ENCODE data around the gene RNF166. TPM values are rescaled to one million over a fixed set of nuclear protein-coding genes. Genes with fewer than 3 reads are reported as not detected.

RNF166 gene
- total and polyA plus RNA-seq, 4 donors: 7.8 to 27.2 (median 23.5) TPM

DNA sequence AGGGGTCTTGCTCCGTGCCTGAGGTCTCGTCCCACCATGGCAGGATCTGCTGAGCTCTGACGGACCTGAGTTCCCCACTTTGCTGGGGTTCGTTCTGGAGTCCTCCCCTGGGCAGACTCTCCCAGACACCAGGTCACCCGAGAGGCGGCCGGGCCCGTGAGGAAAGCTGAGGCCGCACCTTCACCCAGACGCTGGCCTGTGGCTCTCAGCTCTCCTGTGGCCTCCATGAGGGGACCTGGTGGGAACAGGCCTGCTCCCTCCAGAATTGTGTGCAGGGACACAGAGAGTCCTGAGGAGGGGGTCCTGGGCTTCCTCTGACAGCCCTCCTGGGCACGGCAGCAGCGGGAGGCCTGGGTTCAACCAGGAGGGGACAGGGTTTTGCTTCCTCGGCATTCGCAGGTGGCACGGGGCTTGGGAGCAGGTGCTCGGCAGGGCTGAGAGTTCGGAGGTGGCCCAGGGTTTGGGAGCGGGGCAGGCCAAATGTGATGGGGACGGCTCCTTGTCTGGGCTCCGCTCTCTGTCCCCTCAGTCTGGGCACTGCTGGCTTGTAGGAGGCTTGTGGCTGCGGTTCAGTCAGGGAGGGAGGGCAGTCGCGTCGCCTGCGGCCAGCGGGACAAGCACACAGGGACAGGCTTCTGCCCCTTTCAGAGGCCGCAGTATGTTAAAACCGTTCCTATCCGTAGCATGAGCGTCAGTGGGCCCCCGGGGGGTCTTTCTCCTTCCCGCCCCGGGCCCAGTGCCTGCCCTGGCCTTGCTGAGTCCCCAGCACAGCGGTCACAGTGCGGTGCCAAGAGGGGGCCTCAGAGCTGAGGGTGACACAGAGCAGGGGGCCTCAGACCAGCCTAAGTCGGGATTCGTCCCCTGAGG is 11.8 kb downstream of the RNF166 start:
- no peak for DNase-seq (ENCODE audit: low read depth in 4 of 6, low spot score in 6 of 6)
- WGBS (ENCODE audit: insufficient coverage): 81% methylated on average over 36 of the region's 37 CpGs
- H3K27me3 ChIP-seq (ENCODE audit: control insufficient read depth, insufficient read depth, low read length): no peaks in the 10 kb centered on the region

DNA sequence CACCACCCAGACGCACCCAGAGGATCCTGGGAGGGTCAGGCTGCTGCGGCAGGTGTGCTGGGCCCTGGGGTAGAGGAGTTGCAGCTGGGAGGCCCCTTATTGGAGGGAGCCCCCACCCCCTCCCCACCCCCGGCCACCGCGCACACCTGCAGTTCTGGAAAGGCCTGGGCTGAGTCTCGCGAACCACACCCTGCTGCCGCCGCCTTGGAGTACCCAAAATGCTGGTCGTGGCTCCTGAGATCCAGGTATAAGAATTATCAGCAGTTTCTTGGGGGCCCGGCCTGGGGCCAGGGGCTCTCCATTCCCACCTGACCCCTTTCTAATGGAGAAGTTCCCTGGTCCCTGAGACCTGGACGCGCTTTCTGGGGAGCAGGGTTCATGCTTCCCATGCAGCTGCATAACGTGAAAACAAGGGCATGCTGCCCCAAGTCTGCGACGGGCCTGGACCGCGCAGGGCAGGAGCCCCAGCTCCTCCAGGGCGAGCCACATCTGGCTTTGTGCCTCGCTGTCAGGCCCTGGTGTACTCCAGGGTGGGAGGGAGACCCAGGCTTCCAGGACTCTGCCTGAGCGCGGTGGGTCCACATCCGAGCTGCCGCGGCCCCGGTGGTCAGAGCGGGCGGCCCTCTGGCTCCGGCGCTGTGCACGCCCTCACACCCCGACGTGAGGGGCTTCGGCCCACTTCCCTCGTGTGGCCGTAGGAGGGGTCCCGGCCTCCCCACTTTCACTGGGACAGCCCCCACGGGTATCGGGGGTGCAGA is 12.6 kb downstream of the RNF166 start:
- H3K27me3 ChIP-seq (ENCODE audit: control insufficient read depth, insufficient read depth, low read length): peaks cover 4% of the 10 kb centered on the region
- 87% methylated on average over 33 of the region's 39 CpGs for WGBS (ENCODE audit: insufficient coverage)
- peaks cover 45% of the 10 kb centered on the region for H3K36me3 ChIP-seq (ENCODE audit: control insufficient read depth, insufficient read depth, low read length)
- no peaks in the 10 kb centered on the region for H3K4me1 ChIP-seq (ENCODE audit: control insufficient read depth, insufficient read depth, low read length)
- no peaks in the 10 kb centered on the region for H3K9me3 ChIP-seq (ENCODE audit: control insufficient read depth, insufficient read depth, low read length)
- no peak overlapping the region for H3K27ac ChIP-seq (ENCODE audit: low read depth, low read length)
- no peak for DNase-seq (ENCODE audit: low read depth in 4 of 6, low spot score in 6 of 6)
- H3K4me3 ChIP-seq (ENCODE audit: low read depth, low read length): no peak overlapping the region

More for the DNA sequence above, 11.8 kb downstream of the RNF166 start:
- Histone ChIP-seq H3K9me3 (ENCODE audit: control insufficient read depth, insufficient read depth, low read length) (no peaks in the 10 kb centered on the region), H3K4me3 (ENCODE audit: low read depth, low read length) (no peak overlapping the region), H3K36me3 (ENCODE audit: control insufficient read depth, insufficient read depth, low read length) (peaks cover 53% of the 10 kb centered on the region), H3K4me1 (ENCODE audit: control insufficient read depth, insufficient read depth, low read length) (no peaks in the 10 kb centered on the region), H3K27ac (ENCODE audit: low read depth, low read length) (no peak overlapping the region)

DNA sequence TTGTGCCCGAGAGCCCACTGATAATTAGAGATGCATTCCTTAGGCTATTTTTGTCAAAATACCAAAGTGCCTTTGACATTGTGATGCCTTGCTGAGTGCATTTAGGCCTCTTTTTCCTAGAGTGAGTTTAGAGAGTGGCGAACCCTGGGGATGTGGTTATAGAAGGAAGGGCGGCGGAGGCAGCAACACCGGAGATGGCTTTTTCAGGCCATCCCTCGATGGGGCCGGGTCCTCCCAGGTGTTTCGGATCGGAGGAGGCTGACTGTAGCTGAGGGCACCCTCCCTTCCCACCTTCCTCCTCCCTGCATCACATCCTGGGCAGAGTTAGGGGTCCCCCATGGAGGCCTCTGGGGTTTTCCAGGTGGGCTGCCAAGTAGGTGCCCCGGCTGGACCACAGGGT is 13.3 kb downstream of the RNF166 start:
- Histone ChIP-seq H3K4me3 (ENCODE audit: low read depth, low read length) (no peak overlapping the region), H3K36me3 (ENCODE audit: control insufficient read depth, insufficient read depth, low read length) (peaks cover 38% of the 10 kb centered on the region), H3K4me1 (ENCODE audit: control insufficient read depth, insufficient read depth, low read length) (no peaks in the 10 kb centered on the region), H3K27ac (ENCODE audit: low read depth, low read length) (no peak overlapping the region), H3K27me3 (ENCODE audit: control insufficient read depth, insufficient read depth, low read length) (peaks cover 11% of the 10 kb centered on the region), H3K9me3 (ENCODE audit: control insufficient read depth, insufficient read depth, low read length) (no peaks in the 10 kb centered on the region)
- no peak for DNase-seq (ENCODE audit: low read depth in 4 of 6, low spot score in 6 of 6)
- 92% methylated on average over 8 of the region's 10 CpGs for WGBS (ENCODE audit: insufficient coverage)

DNA sequence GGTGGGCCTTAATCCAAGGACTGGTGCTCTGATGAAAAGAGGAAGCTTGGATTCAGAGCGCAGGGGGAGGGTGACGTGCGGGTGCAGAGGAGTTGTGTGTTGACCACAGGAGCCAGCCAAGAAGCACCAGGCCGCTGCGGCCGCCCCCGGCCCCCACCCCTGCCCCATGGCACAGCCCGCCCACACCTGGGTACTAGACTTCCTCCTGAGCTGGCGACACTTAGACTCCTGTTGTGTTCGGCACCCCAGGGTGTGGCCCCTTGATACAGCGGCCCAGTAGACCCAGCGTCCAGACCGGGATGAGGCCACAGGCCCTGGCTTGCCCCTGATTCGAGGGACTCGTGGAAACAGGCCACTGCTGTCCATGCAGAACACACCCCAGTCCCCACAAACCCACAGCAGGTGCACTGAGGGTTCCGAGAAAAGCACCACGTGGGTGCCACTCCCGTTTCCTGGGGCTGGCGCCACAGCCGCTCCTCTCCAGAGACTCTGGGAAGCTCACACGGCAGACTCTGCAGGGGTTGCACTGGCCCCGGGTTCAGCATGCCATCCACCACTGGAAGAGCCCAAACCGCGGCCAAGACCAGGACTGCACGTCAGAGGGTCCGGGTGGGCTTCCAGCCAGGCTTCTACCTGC is 14.2 kb downstream of the RNF166 start:
- 86% methylated on average over 25 of the region's 26 CpGs for WGBS (ENCODE audit: insufficient coverage)
- Histone ChIP-seq H3K4me1 (ENCODE audit: control insufficient read depth, insufficient read depth, low read length) (no peaks in the 10 kb centered on the region), H3K27ac (ENCODE audit: low read depth, low read length) (no peak overlapping the region)

DNA sequence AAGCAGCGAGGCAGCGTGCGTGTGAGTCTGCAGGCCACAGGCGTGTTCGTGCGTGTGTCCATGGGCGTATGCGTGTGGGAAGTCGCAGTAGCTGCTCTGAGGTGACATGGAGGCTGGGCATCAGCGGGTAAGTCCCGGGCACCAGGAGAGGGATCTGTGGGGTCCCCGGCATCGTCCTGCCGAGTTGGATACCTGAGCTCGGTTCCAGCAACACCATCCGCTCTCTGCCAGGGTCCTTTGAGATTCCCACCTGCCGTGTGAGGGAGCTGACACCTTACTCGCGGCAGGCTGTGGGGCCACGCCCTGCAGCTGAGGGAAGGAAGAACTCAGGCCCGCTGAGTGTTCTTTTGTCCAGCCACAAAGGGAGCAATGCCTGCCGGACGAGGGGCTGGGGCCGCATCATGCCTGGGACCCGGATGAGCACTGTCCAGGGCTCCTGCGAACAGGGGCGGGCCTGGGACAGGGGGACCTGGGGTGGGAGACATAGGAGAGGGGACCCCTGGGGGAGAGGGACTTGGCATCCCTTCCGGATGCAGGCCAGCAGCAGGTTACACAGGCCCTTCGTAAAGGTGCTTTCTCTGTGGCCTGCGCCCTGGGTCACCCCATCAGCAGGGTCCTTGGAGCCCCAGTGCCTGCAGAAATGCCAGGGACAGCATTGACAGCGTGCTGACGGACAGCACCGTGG is 14.9 kb downstream of the RNF166 start:
- Histone ChIP-seq H3K4me3 (ENCODE audit: low read depth, low read length) (no peak overlapping the region), H3K4me1 (ENCODE audit: control insufficient read depth, insufficient read depth, low read length) (peaks cover 6% of the 10 kb centered on the region), H3K27ac (ENCODE audit: low read depth, low read length) (no peak overlapping the region), H3K36me3 (ENCODE audit: control insufficient read depth, insufficient read depth, low read length) (peaks cover 22% of the 10 kb centered on the region), H3K9me3 (ENCODE audit: control insufficient read depth, insufficient read depth, low read length) (no peaks in the 10 kb centered on the region), H3K27me3 (ENCODE audit: control insufficient read depth, insufficient read depth, low read length) (peaks cover 26% of the 10 kb centered on the region)
- no peak for DNase-seq (ENCODE audit: low read depth in 4 of 6, low spot score in 6 of 6)
- WGBS (ENCODE audit: insufficient coverage): 85% methylated on average over 33 of the region's 33 CpGs

More for the DNA sequence above, 14.2 kb downstream of the RNF166 start:
- no peaks in the 10 kb centered on the region for H3K9me3 ChIP-seq (ENCODE audit: control insufficient read depth, insufficient read depth, low read length)
- no peak for DNase-seq (ENCODE audit: low read depth in 4 of 6, low spot score in 6 of 6)
- peaks cover 29% of the 10 kb centered on the region for H3K36me3 ChIP-seq (ENCODE audit: control insufficient read depth, insufficient read depth, low read length)
- no peak overlapping the region for H3K4me3 ChIP-seq (ENCODE audit: low read depth, low read length)
- peaks cover 19% of the 10 kb centered on the region for H3K27me3 ChIP-seq (ENCODE audit: control insufficient read depth, insufficient read depth, low read length)

DNA sequence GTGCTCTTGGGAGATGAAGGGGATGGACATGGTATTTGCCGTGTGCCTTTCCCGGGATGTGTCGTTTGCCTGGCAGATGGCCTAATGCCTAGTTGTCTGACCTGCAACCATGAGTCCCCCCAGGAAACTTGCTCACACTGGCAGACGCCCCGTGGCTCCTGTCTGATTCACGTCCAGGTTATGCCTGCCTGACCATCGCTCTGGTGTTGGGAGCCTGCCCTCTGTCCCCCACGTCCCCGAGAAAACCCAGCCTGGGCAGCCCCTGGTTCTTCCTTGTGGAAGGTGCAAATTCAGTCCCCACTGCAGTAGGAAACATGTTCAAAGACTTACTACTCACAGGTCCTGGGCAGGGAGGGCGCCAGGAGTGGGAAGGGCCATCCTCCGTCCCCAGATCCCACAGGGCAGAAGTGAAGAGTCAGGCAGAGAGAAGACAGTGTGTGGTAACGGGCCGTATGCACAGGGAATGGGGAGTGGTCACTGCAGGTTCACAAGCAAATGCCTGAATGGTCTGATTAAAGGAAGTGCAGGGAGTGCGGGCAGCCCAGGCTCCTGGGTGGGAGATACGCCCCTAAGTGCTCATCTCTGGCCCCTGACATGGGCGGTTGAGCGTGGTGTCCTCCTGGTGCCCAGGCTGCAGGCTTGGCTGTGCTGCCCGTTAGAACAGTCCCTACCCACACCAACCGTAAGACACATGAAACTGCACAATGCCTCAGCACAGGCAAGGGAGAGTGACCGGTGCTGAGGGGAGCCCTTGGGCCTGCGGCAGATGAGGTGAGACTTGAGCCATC is 15.7 kb downstream of the RNF166 start:
- peaks cover 14% of the 10 kb centered on the region for H3K36me3 ChIP-seq (ENCODE audit: control insufficient read depth, insufficient read depth, low read length)
- WGBS (ENCODE audit: insufficient coverage): 73% methylated on average over 21 of the region's 21 CpGs
- H3K9me3 ChIP-seq (ENCODE audit: control insufficient read depth, insufficient read depth, low read length): no peaks in the 10 kb centered on the region
- H3K27me3 ChIP-seq (ENCODE audit: control insufficient read depth, insufficient read depth, low read length): peaks cover 33% of the 10 kb centered on the region
- no peak overlapping the region for H3K4me3 ChIP-seq (ENCODE audit: low read depth, low read length)
- H3K27ac ChIP-seq (ENCODE audit: low read depth, low read length): no peak overlapping the region
- H3K4me1 ChIP-seq (ENCODE audit: control insufficient read depth, insufficient read depth, low read length): peaks cover 13% of the 10 kb centered on the region
- DNase-seq (ENCODE audit: low read depth in 4 of 6, low spot score in 6 of 6): no peak

DNA sequence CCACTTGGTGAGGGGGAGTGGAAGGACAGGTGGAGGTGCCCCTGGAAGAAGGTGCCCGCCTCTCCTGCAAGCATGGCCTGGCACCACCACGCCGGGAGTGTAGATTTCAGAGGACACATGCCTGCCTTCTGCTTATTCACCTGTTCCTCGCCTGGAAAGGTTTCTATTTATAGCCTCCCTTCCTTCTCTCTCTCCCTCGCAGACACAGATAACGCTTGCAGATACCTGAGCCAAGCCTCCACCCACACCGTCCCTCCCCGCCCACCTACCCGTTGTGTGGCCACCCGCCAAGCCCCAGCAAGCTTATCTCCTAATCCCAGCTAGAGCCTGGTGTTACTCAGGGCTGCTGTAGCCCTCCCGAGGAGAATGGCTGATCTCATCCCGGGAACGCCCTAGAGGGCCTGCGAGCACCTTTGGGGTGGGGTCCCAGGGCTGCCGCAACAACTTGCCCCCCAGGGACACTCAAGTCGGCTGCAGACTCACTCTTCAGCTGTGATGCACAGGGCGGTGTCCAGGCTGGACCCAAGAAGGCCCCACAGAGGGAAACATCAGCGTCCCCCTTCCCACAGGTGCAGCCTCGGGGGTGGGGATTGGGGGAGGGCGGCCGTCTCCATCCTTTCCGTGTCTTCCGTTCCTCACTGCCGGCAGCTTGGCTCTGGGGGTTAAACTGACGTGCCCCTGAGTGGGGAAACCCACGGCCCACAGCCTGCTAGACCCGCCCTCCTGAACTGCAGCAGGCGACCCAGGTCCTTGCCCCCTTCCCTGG is 18.0 kb downstream of the RNF166 start:
- H3K9me3 ChIP-seq (ENCODE audit: control insufficient read depth, insufficient read depth, low read length): no peaks in the 10 kb centered on the region
- WGBS (ENCODE audit: insufficient coverage): 41% methylated on average over 25 of the region's 28 CpGs
- no peak overlapping the region for H3K27ac ChIP-seq (ENCODE audit: low read depth, low read length)
- H3K4me1 ChIP-seq (ENCODE audit: control insufficient read depth, insufficient read depth, low read length): peaks cover 21% of the 10 kb centered on the region
- H3K27me3 ChIP-seq (ENCODE audit: control insufficient read depth, insufficient read depth, low read length): peaks cover 53% of the 10 kb centered on the region
- no peaks in the 10 kb centered on the region for H3K36me3 ChIP-seq (ENCODE audit: control insufficient read depth, insufficient read depth, low read length)
- DNase-seq (ENCODE audit: low read depth in 4 of 6, low spot score in 6 of 6): no peak
- H3K4me3 ChIP-seq (ENCODE audit: low read depth, low read length): no peak overlapping the region

DNA sequence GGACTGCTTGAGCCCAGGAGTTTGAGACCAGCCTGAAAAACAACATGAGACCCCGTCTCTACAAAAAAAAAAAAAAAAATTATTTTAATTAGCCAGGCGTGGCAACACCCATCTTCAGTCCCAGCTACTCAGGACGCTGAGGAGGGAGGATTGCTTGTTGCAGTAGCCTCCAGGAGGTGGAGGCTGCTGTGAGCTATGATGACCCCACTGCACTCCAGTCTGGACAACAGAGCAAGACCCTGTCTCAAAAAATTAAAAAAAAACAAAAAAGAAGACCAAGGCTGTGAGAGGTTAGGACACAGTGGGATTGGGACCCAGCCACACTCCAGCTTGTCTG is 18.6 kb downstream of the RNF166 start:
- no CpG with 5 or more reads among the region's 3 CpGs for WGBS (ENCODE audit: insufficient coverage)

More for the DNA sequence above, 18.6 kb downstream of the RNF166 start:
- no peak overlapping the region for H3K27ac ChIP-seq (ENCODE audit: low read depth, low read length)
- H3K4me3 ChIP-seq (ENCODE audit: low read depth, low read length): no peak overlapping the region
- H3K9me3 ChIP-seq (ENCODE audit: control insufficient read depth, insufficient read depth, low read length): no peaks in the 10 kb centered on the region
- H3K27me3 ChIP-seq (ENCODE audit: control insufficient read depth, insufficient read depth, low read length): peaks cover 53% of the 10 kb centered on the region
- no peaks in the 10 kb centered on the region for H3K36me3 ChIP-seq (ENCODE audit: control insufficient read depth, insufficient read depth, low read length)
- DNase-seq (ENCODE audit: low read depth in 4 of 6, low spot score in 6 of 6): no peak
- H3K4me1 ChIP-seq (ENCODE audit: control insufficient read depth, insufficient read depth, low read length): peaks cover 21% of the 10 kb centered on the region

All from spinal cord (tissue), 10 donors.